IMR-90 (cell line): Measurements from ENCODE around the gene PRR5L.

Source experiments
- ELK1 ChIP-seq: fragments of 150-350 bp; IDR thresholded peaks from 2 replicates; pipeline ENCODE4 v1.6.1; 2016; ENCODE audit warnings: low read depth, mild to moderate bottlenecking, low read length, moderate library complexity, borderline replicate concordance
- MAZ ChIP-seq: IDR thresholded peaks from 2 replicates; pipeline ENCODE4 v1.6.1; 2012; ENCODE audit warnings: low read depth, mild to moderate bottlenecking, low read length, improper control_type of control experiment, moderate library complexity, borderline replicate concordance
- MXI1 ChIP-seq: IDR thresholded peaks from 2 replicates; pipeline ENCODE4 v1.6.1; 2012; ENCODE audit warnings: low read depth, mild to moderate bottlenecking, low read length, moderate library complexity, borderline replicate concordance
- NFE2L2 ChIP-seq: fragments of 150-350 bp; IDR thresholded peaks from 2 replicates; pipeline ENCODE4 v1.6.1; 2016; ENCODE audit warnings: low read depth, mild to moderate bottlenecking, low read length
- POLR2A ChIP-seq: IDR thresholded peaks from 2 replicates; pipeline ENCODE4 v1.6.1; 2012; ENCODE audit warnings: mild to moderate bottlenecking, low read depth, low read length
- RAD21 ChIP-seq: IDR thresholded peaks from 2 replicates; pipeline ENCODE4 v1.6.1; 2012; ENCODE audit warnings: low read length, improper control_type of control experiment
- SMC3 ChIP-seq: fragments of 150-350 bp; IDR thresholded peaks from 2 replicates; pipeline ENCODE4 v1.6.1; 2016; ENCODE audit warnings: low read depth, mild to moderate bottlenecking, antibody characterized with exemption, low read length, moderate library complexity
- TF ChIP-seq, protein P1 (sequence below): conservative IDR thresholded peaks from 2 replicates; pipeline ENCODE4 v1.5.1; 2012; ENCODE audit warnings: mild to moderate bottlenecking, low read depth, low read length, improper control_type of control experiment

GRCh38 chr11:36462321-36462720 lies 166.2 kb downstream of the PRR5L start:
- TF ChIP-seq POLR2A (no peak), ELK1 (no peak), SMC3 (no peak), RAD21 (no peak), MXI1 (no peak), MAZ (no peak), NFE2L2 (no peak)
- TF ChIP-seq, protein P1, sequence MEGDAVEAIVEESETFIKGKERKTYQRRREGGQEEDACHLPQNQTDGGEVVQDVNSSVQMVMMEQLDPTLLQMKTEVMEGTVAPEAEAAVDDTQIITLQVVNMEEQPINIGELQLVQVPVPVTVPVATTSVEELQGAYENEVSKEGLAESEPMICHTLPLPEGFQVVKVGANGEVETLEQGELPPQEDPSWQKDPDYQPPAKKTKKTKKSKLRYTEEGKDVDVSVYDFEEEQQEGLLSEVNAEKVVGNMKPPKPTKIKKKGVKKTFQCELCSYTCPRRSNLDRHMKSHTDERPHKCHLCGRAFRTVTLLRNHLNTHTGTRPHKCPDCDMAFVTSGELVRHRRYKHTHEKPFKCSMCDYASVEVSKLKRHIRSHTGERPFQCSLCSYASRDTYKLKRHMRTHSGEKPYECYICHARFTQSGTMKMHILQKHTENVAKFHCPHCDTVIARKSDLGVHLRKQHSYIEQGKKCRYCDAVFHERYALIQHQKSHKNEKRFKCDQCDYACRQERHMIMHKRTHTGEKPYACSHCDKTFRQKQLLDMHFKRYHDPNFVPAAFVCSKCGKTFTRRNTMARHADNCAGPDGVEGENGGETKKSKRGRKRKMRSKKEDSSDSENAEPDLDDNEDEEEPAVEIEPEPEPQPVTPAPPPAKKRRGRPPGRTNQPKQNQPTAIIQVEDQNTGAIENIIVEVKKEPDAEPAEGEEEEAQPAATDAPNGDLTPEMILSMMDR = no peak
